Neuronal stem cell (in vitro differentiated cells): Measurements from ENCODE around the gene COL6A2.
A peak's percentile ranks its signal among the peaks of the same experiment; 100 is the strongest.

Experiments
- DNase-seq: peaks from one replicate; pipeline ENCODE4 v3.0.0-alpha.2; 2013; ENCODE audit warnings: low spot score
- H2AFZ ChIP-seq: one replicate; pipeline ENCODE4 v1.6.1; 2013; ENCODE audit warnings: mild to moderate bottlenecking, low read length, inconsistent platforms
- H2AK5ac ChIP-seq: 2 replicates; pipeline ENCODE4 v1.6.1; 2013; ENCODE audit warnings: low read depth, mild to moderate bottlenecking, inconsistent platforms, low read length, moderate library complexity, mixed read lengths
- H2BK120ac ChIP-seq: 2 replicates; pipeline ENCODE4 v1.6.1; 2013; ENCODE audit warnings: low read depth, mild to moderate bottlenecking, inconsistent platforms, low read length, moderate library complexity, mixed read lengths
- H2BK12ac ChIP-seq: one replicate; pipeline ENCODE4 v1.6.1; 2013; ENCODE audit warnings: low read length, inconsistent platforms
- H2BK15ac ChIP-seq: 2 replicates; pipeline ENCODE4 v1.6.1; 2013; ENCODE audit warnings: mild to moderate bottlenecking, low read length, inconsistent platforms, mixed read lengths
- H2BK5ac ChIP-seq: one replicate; pipeline ENCODE4 v1.6.1; 2013; ENCODE audit warnings: inconsistent platforms, mild to moderate bottlenecking, low read length, moderate library complexity
- H3K14ac ChIP-seq: one replicate; pipeline ENCODE4 v1.6.1; 2013; ENCODE audit warnings: low read length, inconsistent platforms
- H3K18ac ChIP-seq: 2 replicates; pipeline ENCODE4 v1.6.1; 2013; ENCODE audit warnings: low read length, inconsistent platforms
- H3K23ac ChIP-seq: 2 replicates; pipeline ENCODE4 v1.6.1; 2013; ENCODE audit warnings: low read depth, mild to moderate bottlenecking, mixed read lengths, low read length, inconsistent platforms; ENCODE audit not compliant: poor library complexity
- H3K27ac ChIP-seq: replicated peaks from 3 replicates; pipeline ENCODE4 v1.5.1; 2013; ENCODE audit warnings: low read length, inconsistent platforms
- H3K27me3 ChIP-seq, 3 experiments: 2 replicates each; pipeline ENCODE4 v1.6.1; 2013; ENCODE audit warnings: low read length in 3 of 3, mild to moderate bottlenecking in 2 of 3, inconsistent platforms in 1 of 3, low read depth in 1 of 3, mixed read lengths in 1 of 3, moderate library complexity in 1 of 3; ENCODE audit not compliant: control insufficient read depth in 3 of 3, insufficient read depth in 3 of 3
- H3K36me3 ChIP-seq, 2 donors: replicated peaks in 1 of 2; 2 replicates each; pipeline ENCODE4 v1.6.1; 2013; ENCODE audit warnings: low read length in 2 of 2; ENCODE audit not compliant: control insufficient read depth in 2 of 2, insufficient read depth in 2 of 2
- H3K4ac ChIP-seq: 2 replicates; pipeline ENCODE4 v1.6.1; 2013; ENCODE audit warnings: inconsistent platforms, mild to moderate bottlenecking, low read length, moderate library complexity
- H3K4me1 ChIP-seq, 2 donors: 1 replicate in 1 of 2; 2 replicates in 1 of 2; pipeline ENCODE4 v1.6.1; 2013; ENCODE audit warnings: low read length in 2 of 2, low read depth in 1 of 2; ENCODE audit not compliant: control insufficient read depth in 2 of 2, insufficient read depth in 1 of 2
- H3K4me2 ChIP-seq: one replicate; pipeline ENCODE4 v1.6.1; 2013; ENCODE audit warnings: mild to moderate bottlenecking, low read length, inconsistent platforms; ENCODE audit not compliant: insufficient read depth, poor library complexity, severe bottlenecking
- H3K4me3 ChIP-seq, 2 donors: 2 replicates each; pipeline ENCODE4 v1.5.1; 2013; ENCODE audit warnings: low read length in 2 of 2, mild to moderate bottlenecking in 2 of 2, inconsistent platforms in 1 of 2, moderate library complexity in 1 of 2
- H3K79me1 ChIP-seq: one replicate; pipeline ENCODE4 v1.6.1; 2013; ENCODE audit warnings: low read depth, mild to moderate bottlenecking, inconsistent platforms, low read length, moderate library complexity
- H3K9ac ChIP-seq: one replicate; pipeline ENCODE4 v1.6.1; 2013; ENCODE audit warnings: mild to moderate bottlenecking, low read depth, low read length, inconsistent platforms; ENCODE audit not compliant: poor library complexity
- H3K9me3 ChIP-seq, 2 donors: replicated peaks in 1 of 2; 2 replicates each; pipeline versions ENCODE3 to v1.6.1; 2013; ENCODE audit warnings: low read length in 2 of 2, mild to moderate bottlenecking in 2 of 2, inconsistent platforms in 1 of 2, low read depth in 1 of 2, mixed read lengths in 1 of 2, moderate library complexity in 1 of 2; ENCODE audit not compliant: control insufficient read depth in 2 of 2, insufficient read depth in 1 of 2
- H4K8ac ChIP-seq: one replicate; pipeline ENCODE4 v1.6.1; 2013; ENCODE audit warnings: low read depth, mild to moderate bottlenecking, inconsistent platforms, low read length, moderate library complexity
- H4K91ac ChIP-seq: one replicate; pipeline ENCODE4 v1.6.1; 2013; ENCODE audit warnings: low read length, low read depth, mild to moderate bottlenecking, inconsistent platforms; ENCODE audit not compliant: poor library complexity
- WGBS, 2 donors: extraction: QIAGEN DNeasy Blood & Tissue Kit; methylation state at CpG; one replicate each; pipeline ENCODE4 v1.1.7; 2013; ENCODE audit warnings: missing lambda C conversion rate in 2 of 2, mixed read lengths in 1 of 2; ENCODE audit not compliant: insufficient read length in 2 of 2, insufficient replicate concordance in 1 of 2; ENCODE audit errors: extremely low coverage in 2 of 2; 5-methylcytosine and 5-hydroxymethylcytosine counted together

The COL6A2 gene

GRCh38 chr21:46056450-46056903 is 41.4 kb upstream of the COL6A2 start:
- Histone ChIP-seq H3K4me3 (no peak overlapping the region), H3K18ac (peak overlapping the region; percentile 1), H2AFZ (peak overlapping the region; percentile 49), H3K4me1 (peaks cover 0 to 5% of the 10 kb centered on the region in 2 donors), H4K8ac (no peak overlapping the region), H3K14ac (no peak overlapping the region), H3K79me1 (no peaks in the 10 kb centered on the region), H3K36me3 (no peaks in the 10 kb centered on the region), H3K4ac (no peak overlapping the region), H2BK120ac (no peak overlapping the region), H3K27me3 (no peaks in the 10 kb centered on the region), H2BK12ac (no peak overlapping the region), H3K9ac (no peak overlapping the region), H2AK5ac (no peak overlapping the region), H3K23ac (no peak overlapping the region), H2BK15ac (no peak overlapping the region), H3K27ac (no peak overlapping the region), H3K9me3 (peaks cover 0 to 4% of the 10 kb centered on the region in 2 donors), H2BK5ac (no peak overlapping the region), H3K4me2 (no peak overlapping the region), H4K91ac (no peak overlapping the region)
- no peak for DNase-seq
- no CpG with 5 or more reads among the region's 26 CpGs for WGBS, 2 donors

GRCh38 chr21:46057111-46057709 is 40.7 kb upstream of the COL6A2 start:
- Histone ChIP-seq H3K36me3 (no peaks in the 10 kb centered on the region), H3K18ac (peak overlapping the region; percentile 72), H2BK12ac (no peak overlapping the region), H2BK120ac (no peak overlapping the region), H3K27me3 (no peaks in the 10 kb centered on the region), H3K23ac (no peak overlapping the region), H3K9ac (no peak overlapping the region), H2AFZ (no peak overlapping the region), H2AK5ac (peak overlapping the region; percentile 46), H3K4me3 (no peak overlapping the region), H2BK5ac (no peak overlapping the region), H3K4me2 (no peak overlapping the region), H3K4me1 (peaks cover 0 to 5% of the 10 kb centered on the region in 2 donors), H2BK15ac (peak overlapping the region; percentile 41), H4K8ac (no peak overlapping the region), H3K14ac (no peak overlapping the region), H3K9me3 (peaks cover 4 to 11% of the 10 kb centered on the region in 2 donors), H3K27ac (no peak overlapping the region), H3K4ac (no peak overlapping the region), H4K91ac (no peak overlapping the region), H3K79me1 (no peaks in the 10 kb centered on the region)
- no peak for DNase-seq
- no CpG with 5 or more reads among the region's 27 CpGs for WGBS, 2 donors

GRCh38 chr21:46057710-46058241 is 40.1 kb upstream of the COL6A2 start:
- Histone ChIP-seq H2BK5ac (no peak overlapping the region), H3K4me3 (no peak overlapping the region), H3K79me1 (no peaks in the 10 kb centered on the region), H3K36me3 (no peaks in the 10 kb centered on the region), H2BK12ac (no peak overlapping the region), H4K91ac (no peak overlapping the region), H4K8ac (no peak overlapping the region), H3K4ac (no peak overlapping the region), H2AFZ (no peak overlapping the region), H3K27me3 (no peaks in the 10 kb centered on the region), H3K4me2 (no peak overlapping the region), H3K23ac (peak overlapping the region; percentile 17), H2AK5ac (peak overlapping the region; percentile 17), H3K9me3 (peaks cover 7 to 17% of the 10 kb centered on the region in 2 donors), H2BK120ac (no peak overlapping the region), H3K27ac (no peak overlapping the region), H3K4me1 (peaks cover 0 to 5% of the 10 kb centered on the region in 2 donors), H3K14ac (no peak overlapping the region), H3K9ac (peak overlapping the region; percentile 25), H3K18ac (peak overlapping the region; percentile 72), H2BK15ac (no peak overlapping the region)
- DNase-seq, result no peak
- no CpG with 5 or more reads among the region's 23 CpGs for WGBS, 2 donors

- Histone ChIP-seq H2BK12ac (no peak overlapping the region), H3K18ac (no peak overlapping the region), H3K36me3 (no peaks in the 10 kb centered on the region), H2BK120ac (no peak overlapping the region), H2AK5ac (no peak overlapping the region), H2BK5ac (no peak overlapping the region), H2BK15ac (no peak overlapping the region), H3K27me3 (no peaks in the 10 kb centered on the region), H3K4me1 (peaks cover 0 to 3% of the 10 kb centered on the region in 2 donors), H3K9ac (no peak overlapping the region), H4K91ac (no peak overlapping the region), H3K79me1 (no peaks in the 10 kb centered on the region), H3K23ac (no peak overlapping the region), H3K4ac (no peak overlapping the region), H4K8ac (no peak overlapping the region), H3K4me3 (peak overlapping the region in 1 of 2 donors; percentile 13), H3K27ac (no peak overlapping the region), H3K14ac (no peak overlapping the region), H2AFZ (no peak overlapping the region), H3K9me3 (peaks cover 12 to 24% of the 10 kb centered on the region in 2 donors), H3K4me2 (no peak overlapping the region)
- WGBS, 2 donors, result no CpG with 5 or more reads among the region's 10 CpGs
- no peak for DNase-seq
These were observed 39.3 kb upstream of the COL6A2 start for GRCh38 chr21:46058431-46059145.
